Epidermal melanocyte (primary cell): Measurements from ENCODE around the gene ITFG2.
A peak's percentile ranks its signal among the peaks of the same experiment; 100 is the strongest.

ENCODE experiments used
- DNase-seq: peaks from one replicate; pipeline ENCODE4 v3.0.0; 2011; ENCODE audit warnings: low spot score; ENCODE audit not compliant: insufficient read length

ITFG2 gene

DNA sequence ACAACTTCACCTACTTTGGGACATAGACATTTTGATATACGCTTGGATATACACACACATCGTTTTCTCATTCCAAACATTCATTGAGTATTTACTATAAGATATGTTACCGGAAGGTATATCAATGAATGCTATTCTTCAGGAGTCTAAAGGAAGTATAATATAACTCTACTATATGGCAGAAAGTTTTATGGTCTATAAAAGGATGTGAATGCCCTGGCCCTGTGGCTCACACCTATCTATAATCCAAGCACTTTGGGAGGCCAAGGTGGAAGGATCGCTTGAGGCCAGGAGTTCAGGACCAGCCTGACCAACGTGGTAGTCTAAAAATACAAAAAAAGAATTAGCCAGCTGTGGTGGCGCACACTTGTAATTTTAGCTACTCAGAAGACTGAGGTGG, 16.8 kb downstream of the ITFG2 start:
- DNase-seq, result no peak

DNA sequence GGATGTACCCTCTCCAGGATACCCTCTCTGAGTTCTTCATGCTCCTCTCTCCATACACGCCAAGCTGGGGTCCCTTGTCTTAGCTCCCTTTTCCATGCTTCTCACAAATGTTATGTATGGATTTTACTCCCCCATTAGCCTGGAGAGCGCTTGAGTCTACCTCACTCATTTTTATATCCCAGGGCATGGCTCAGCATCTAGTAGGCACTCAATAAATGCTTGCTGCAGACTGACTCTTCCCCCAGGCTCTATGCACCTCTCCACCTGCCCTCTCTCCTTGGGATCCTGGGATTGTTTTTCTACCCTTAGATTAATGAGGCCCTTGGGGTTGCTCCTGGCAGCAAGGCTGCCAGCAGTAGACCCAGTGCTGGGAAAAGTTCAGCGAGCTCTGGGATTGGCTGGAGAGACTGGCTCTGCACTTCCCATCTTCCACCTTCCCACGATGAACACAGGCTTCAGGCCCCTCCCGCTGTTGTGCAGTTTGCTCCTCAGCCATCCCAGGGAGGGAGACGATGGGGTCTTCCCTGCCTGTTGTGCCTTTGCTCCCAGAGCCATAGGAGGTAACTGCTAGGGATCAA, 20.2 kb downstream of the ITFG2 start:
- DNase-seq, result no peak

DNA sequence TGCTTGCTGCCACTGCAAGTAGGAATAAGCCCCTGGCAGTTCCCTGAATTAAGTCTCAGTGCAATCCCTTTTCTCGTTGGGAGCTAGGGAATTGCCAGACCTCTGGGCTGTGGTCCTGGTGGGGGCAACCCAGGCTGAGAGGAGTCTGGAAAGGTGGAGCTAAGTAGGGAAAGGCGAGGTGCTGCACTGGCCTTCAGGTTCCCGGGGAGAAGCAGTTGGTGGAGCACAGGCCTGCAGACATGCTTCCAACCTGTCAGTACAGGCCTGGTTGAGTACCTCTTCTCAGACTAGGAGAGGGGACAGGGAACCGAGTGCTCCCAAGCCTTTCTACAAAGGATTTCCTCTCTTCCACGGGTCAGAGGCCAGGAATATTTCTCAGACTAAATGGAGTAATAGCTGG, 20.9 kb downstream of the ITFG2 start:
- no peak for DNase-seq

DNA sequence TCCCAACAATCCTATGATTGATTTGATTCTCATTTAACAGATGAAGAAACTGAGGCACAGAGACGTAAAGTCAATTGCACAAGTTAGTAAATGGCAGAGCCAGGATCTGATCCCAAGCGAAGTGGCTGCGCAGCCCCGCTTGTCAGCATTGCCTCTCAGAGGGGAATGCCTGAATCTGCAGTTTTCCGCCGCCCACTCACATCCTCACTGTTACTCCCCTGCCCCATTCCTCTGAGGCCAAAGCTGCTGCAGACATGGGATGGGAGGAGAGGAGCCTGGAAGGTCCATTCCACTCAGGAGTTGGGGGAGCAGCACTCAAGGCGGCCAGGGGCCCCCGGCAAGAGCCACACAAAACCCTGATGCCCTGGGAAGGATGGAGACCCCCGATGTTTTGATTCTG, 21.3 kb downstream of the ITFG2 start:
- no peak for DNase-seq

DNA sequence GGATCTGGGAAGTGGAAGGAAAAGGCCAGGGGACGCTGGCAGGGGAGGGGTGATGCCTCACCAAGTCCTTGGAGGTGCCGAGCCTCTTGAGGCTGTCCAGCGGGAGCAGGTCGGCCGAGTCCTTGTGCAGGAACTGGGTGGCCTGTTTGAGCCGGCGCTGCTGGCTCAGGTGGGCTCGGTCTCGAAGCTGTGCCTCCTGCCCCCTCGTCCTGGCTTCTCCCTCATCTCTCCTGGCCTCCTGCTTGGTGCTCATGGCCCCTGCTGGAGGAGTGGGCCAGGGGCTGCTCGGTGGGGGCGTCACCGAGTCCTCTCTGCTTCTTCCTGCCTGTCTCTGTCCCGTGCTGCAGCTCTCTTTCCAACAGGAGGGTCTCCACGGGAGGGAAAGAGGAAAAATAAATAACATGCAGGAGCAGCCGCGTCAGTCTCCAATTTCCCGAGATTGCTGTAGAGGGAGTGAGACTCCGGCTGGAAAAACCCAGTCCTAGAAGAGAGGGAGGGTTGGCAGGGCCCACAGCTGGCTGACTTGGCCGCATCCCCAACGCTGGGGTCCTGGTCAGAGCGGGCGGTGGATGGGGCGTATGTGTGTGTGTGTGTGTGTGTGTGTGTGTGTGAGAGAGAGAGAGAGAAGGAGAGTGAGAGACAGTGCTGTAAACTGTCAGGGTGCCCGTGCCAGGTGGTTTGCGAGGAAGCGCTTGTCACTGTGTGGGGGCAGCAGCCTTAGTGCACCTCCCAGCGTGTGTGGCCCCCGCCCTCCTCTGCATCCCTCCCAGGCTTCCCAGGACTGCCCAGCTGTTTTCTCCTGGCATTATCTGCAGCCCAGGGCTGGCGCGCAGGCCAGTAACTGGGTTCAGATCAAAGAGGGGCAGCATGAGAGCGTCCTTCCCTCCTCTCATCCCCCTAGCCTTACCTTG, 22.4 kb downstream of the ITFG2 start, which contains the start of gene NRIP2:
Gene NRIP2, minus strand, starts transcription at position 455 of the 911 bp plus-strand sequence. Its CDS starts 52 bp downstream, at position 403.
- DNase-seq, result peak; percentile 22

DNA sequence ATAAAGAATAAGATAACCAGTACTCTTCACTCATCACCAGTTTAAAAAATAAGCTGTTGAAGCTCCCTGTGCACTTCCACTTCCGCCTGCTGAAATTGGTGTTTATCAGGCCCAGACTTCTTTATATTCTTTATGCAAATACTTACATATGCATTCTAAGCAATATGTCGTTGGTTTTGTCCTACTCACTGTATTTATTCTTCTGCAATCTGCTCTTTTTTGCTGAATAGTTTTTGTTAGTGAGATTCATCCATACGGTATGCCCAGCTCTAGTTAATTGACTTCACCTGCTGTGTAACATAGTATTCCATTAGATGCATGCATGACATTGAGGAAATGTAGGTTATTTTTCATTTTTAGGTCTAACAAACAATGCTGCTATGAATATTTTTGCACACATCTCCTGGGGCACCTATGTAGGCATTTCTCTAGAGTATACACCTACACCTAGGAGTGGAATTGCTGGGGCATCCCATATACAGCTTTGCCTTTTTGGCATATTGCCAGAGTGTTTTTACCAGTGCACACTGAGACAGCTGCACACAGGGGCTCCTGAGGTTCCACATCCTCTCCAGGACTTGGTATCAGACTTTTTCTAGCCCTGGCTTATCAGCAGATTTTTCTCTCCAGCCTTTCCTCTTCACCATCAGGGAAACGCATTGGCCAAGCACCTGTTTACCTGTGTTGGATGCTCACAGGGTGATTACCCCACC, 23.4 kb downstream of the ITFG2 start:
- DNase-seq, result no peak

DNA sequence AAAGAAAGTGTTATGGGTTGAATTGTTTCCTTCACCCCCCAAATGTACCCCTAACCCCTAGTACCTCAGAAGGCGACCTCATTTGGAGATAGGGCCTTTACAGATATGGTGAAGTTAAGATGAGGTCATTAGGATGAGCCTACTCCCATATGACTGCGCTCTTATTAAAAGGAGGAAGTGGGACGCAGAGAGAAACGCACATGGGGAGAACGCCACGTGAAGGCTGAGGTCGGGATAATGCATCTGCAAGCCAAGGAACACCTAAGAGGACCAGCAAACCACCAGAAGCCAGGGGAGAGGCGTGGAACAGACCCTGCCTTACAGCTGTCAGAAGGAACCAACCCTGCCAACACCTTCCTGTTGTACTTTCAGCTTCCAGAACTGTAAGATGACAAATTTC, 24.1 kb downstream of the ITFG2 start:
- DNase-seq, result no peak

DNA sequence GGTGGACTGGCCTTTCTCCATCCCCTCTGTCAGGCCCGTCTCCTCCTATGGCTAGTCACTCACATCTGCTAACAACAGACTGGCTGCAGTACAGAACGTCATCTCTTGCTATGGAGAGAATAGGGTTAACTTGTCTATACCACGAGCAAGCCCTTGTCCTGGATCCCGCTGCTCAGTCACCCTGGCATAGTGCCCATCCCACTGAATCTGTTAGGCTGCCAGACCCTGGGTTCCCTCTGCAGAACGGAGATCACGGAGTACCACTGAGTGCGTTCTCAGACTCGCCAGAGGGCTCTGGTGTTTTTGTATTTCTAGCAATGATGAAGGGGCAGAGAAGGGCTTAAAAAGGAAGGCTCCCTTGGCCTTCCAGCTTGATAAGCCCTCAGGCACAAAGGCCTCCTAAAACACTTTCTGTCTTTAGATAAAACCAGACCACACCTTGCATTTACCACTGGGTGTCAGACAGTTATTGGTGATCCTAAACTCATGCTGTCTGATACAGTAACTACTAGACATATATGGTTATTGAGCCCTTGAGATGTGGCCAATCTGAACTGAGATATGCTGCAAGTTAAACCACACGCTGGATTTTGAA, 28.7 kb downstream of the ITFG2 start:
- no peak for DNase-seq

DNA sequence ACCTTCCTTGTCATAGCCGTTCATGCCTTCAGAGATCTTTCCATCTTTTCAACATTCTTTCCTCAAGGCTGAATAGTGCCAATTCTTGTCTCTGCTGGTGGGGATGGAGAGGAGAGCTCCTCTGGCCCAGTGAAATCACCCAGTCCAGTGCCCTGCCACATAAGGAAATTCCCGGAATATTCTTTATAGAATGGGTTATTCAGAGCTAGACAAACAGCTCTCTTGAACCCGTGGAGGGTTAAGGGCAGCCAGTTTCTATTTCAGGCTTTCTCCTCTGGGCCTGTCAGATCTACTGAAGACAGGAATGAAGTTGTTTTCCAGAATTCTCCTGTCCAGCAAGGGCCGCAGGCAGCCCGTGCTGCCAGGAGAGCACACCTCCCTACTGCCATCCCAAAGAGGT, 30.5 kb downstream of the ITFG2 start:
- DNase-seq, result no peak

DNA sequence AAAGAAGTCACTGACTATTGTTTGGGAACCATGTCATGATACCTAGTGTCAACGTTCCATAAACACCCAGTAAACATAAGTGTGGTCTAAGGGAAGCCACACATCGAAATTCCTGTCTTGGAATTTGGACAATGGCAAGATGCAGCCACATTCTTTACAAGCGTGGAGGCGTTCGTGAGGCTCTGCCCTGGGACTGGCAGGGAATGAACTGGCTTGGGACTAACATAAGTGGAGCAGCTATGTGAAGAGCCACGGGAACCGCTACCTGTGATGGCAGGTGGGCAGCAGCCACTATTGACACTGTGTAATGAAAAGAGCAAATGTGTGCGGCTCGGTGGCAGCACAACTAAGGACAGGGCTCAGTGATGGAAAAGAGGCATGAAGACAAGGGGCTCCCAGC, 32.3 kb downstream of the ITFG2 start:
- no peak for DNase-seq

DNA sequence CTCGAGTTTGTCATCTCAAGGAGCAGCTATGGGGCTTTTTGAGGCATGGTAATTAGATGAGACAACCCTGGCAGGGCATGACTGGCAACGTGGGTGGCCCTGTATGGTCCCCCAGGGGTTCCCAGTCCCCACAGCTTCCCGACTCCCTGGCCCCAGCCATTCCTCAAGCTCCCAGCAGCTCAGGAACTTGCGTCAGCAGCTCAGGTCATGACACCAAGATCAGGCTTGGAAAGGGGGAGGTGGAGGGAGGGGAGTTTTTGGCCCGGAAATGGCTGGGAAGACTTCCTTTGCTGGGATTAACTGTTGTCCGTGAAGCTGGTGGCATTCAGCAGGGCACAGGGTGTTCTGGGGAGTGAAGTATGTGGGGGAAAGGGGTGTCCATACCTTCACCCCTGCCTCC, 32.8 kb downstream of the ITFG2 start:
- DNase-seq, result no peak

DNA sequence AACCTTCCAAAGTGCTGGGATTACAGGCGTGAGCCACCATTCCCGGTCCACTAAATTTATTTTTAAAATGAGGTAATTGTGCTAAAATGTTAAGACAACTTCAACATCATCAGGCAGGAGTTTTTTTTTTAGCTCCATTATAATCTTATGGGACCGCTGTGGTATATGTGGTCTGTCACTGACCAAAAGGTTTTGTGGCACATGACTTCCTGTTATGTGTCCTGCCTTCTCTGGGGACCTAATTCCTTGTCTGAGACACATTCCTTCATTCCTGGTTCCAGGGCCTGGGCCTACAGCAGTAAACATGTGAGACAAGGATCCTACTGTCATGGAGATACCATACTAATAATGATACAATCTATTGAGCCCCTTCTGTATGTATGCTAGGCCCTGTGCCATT, 39.5 kb downstream of the ITFG2 start:
- no peak for DNase-seq

DNA sequence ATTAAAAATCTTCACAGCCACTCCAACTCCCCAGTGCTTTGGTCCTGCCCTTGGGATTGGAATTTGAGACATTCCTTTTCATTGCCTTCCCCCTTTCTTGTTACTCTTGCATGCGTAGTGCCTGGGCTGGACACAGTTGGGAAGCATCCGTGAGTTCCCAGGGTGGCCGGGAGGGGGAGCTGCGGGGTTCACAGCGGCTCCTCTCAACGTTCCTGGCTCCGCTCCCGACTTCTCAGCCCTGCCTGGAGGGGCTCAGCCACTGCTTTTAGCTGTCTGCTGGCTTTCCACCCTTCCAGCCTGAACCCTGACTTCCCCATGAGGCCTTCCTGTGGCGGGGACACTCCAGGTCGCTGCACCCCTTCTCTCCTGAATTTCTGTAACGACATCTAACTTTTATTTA, 41.2 kb downstream of the ITFG2 start:
- DNase-seq, result peak; percentile 88

DNA sequence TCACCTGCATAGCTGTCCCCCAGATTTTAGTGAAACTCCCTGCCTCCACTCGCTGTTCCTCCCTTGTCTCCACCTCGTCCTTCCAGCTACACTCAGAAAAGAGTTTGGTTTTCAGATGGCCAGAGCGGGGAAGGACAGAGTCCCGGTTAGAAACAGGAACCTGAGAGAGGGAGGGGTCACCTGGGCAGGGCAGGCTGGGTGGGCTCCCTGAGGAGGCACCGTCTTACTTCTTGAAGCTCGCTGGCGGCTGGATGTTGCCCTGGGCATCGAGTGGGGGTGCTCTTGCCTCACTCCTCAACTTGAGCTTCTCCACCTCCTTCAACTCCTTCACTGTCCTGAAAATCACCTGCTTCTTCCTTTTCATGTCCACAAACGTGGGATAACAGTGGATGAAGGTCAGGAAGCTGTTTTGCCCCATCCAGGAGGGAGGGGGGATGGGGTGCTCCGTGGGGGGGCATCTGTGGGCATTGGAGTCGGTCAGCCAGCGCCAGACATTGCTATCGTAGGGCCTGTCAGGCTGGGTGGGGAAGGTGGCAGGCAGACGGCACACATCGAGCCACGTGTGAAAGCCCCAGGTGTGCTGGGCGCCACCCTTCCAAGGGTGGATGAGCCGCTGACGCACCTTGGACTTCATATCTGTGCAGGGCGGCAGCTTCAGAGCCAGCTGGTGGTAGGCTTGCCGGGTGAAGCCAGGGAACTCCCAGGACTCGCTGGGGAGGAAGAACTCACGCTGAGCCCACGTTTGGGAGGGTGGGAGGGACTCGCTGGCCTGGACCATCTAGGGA, 42.4 kb downstream of the ITFG2 start:
- no peak for DNase-seq

DNA sequence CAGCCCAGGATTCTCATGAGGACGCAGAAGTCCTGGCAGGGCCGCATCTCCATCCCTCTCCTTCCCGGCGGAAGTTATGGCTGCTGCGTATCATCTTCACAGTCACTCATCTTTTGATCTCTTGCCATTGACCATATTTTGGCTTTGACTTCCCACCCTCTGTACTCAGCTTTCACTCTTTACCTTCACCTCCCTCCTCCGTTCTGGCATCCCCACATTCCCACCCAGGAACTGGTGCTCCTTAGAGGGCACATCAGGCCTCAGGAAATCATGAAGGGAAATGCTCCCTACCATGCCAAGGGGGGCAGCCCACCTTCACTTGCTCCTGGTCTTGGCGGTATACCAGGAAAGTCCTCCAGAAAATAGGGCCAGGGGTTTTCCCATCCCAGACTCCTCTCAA, 43.1 kb downstream of the ITFG2 start:
- no peak for DNase-seq

DNA sequence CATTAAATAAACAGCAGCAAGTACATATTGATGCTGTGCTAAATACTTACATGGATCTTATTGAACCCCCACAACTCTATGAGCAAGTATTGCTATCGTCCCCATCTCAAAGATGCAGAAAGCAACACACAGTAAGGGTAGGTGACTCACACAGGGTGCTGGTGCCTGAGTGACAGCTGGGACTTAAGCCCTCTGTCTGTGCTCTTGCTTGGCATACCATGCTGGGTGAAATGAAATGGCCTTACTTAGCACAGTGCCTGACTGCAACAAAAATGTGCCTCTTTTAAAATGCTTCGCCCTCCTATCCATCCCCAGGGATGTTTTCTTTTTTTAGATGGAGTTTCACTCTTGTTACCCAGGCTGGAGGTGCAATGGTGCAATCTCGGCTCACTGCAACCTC, 43.6 kb downstream of the ITFG2 start:
- DNase-seq, result no peak

DNA sequence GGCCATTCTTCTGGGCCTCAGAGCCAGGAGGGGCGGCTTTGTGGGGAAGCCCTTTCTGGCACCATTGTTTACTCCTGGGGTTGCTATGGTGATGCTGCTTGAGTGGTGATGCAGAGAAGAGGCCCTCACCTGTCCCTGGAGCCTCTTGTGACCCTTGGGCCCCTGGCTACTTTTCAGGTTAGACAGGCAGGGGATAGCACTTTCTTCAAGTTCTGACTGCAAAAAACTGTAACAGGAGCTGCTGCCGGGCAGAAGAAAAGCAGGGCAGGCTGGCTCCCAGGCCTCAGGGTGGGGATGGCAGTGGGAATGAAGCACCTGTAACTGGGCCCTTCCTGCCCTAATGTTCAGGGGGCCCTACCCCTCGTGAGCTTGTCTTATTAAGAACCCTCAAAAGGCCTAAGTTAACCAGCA, 44.6 kb downstream of the ITFG2 start, which contains the start of gene TEX52:
Gene TEX52, minus strand, starts transcription at position 19 of the 411 bp plus-strand sequence. Its CDS starts 13 bp downstream, at position 6.
- no peak for DNase-seq

DNA sequence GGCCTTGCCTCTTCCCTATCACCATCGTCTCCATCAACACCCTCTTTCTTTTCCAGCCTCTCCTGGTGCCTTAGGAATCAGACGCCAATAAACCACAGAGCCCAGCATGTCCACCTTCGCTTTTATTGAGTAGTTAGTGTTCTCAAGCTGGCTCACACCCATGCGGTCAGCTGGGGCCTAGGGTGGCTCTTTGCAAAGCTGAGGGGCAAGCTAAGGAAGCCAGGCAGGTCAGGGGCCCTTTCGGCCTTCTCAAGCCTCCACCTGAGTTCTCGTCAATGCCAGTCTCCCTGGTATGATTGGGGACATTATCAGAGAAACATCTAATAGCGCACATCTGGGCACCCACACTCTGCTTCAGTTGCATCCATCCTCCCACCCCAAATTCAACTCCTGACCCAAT, 45.1 kb downstream of the ITFG2 start:
- DNase-seq, result no peak

DNA sequence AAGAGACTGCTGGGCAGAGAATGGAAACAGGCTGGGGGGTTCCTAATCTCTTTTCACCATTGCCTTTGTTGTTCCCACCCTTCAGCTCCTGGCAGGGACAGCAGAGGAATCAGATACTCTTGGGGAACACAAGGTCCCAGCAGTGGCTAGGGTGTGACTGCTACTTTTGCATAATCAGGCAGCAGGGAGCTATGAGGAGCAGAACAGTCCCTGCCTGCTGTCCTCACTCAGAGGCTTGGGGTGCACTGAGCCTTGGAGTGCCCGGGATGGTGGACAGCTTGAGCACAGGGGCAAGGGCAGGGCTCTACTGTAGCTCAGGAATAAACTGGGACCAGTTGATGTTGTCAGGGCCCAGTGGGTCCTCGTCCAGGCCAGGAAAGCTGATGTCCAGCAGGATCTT, 45.9 kb downstream of the ITFG2 start:
- no peak for DNase-seq

DNA sequence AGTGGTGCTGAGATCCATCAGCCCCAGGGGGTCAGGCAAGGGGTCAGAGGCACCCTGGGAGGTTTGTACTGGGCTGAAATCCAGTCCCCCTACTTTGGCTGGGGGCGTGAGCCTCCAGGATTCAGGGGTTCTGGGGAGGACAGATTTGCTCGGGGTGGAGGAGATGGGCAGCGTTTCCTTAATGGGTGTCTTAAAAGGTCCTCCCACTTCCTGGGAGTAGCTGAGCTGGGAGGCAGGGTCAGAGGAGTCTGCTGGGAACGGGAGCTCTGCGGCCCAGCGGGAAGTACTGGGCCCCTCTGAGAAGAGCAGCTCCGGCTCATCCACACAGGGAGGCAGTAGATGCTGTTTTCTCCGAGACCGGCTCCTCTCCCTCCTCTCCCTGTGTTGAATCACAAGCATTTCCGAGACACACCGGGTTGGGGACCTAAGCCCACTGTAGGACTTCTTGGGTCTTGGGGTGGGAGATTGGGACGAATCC, 46.5 kb downstream of the ITFG2 start:
- no peak for DNase-seq

DNA sequence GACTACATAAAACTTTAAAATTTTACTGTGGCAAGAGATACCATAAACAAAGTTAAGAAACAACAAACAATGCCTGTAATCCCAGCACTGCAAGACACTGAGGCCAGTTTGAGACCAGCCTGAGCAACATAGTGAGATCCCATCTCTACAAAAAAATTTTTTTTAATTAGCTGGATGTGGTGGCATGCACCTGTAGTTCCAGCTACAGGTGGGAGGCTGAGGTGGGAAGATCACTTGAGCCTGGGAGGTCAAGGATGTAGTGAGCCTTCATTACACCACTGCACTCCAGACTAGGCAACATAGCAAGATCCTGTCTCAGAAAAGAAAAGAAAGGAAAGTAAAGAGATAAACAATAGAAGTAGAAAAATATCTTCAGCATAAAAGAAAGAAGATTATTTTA, 47.7 kb downstream of the ITFG2 start:
- DNase-seq, result no peak
